Measurements from ENCODE around the gene CUBN.

- TF ChIP-seq CTCF (conservative IDR thresholded peaks at IDR 0.05), result no peak
- TF ChIP-seq ZFX (IDR thresholded peaks at IDR 0.05), result no peak
Measured at GRCh38 chr10:16776896-16777295, 352.7 kb downstream of the CUBN start.
